Neural crest cell (in vitro differentiated cells): ENCODE measurements around the gene IL12B. TPM values are rescaled to one million over a fixed set of nuclear protein-coding genes. Genes with fewer than 3 reads are reported as not detected.
A peak's percentile ranks its signal among the peaks of the same experiment; 100 is the strongest.
"Not testable (repeated sequence)": the region's sequence is repeated elsewhere in the genome, so short reads cannot be mapped to it uniquely, and the experiment has no call there.

ENCODE experiments used
- DNase-seq: peaks from one replicate; pipeline ENCODE4 v3.0.0; 2021; ENCODE audit warnings: low read depth, mixed read lengths, low spot score
- H3K27ac Mint-ChIP-seq: one replicate; pipeline ENCODE4 v1.8.0; 2021; ENCODE audit warnings: mild to moderate bottlenecking, mixed read lengths; ENCODE audit not compliant: unreplicated experiment
- H3K27me3 Mint-ChIP-seq: 2 replicates; pipeline ENCODE4 v1.8.0; 2021; ENCODE audit warnings: low read depth, mild to moderate bottlenecking, mixed read lengths
- H3K36me3 Mint-ChIP-seq: 2 replicates; pipeline ENCODE4 v1.8.0; 2021; ENCODE audit warnings: low read depth, mild to moderate bottlenecking, mixed read lengths
- H3K4me1 Mint-ChIP-seq: 2 replicates; pipeline ENCODE4 v1.8.0; 2021; ENCODE audit warnings: mixed read lengths
- H3K4me3 Mint-ChIP-seq: one replicate; pipeline ENCODE4 v1.8.0; 2021; ENCODE audit warnings: mild to moderate bottlenecking, mixed read lengths
- H3K9me3 Mint-ChIP-seq: 2 replicates; pipeline ENCODE4 v1.8.0; 2021; ENCODE audit warnings: mixed read lengths
- total RNA-seq: library from RNA; stranded (reverse); gene quantifications from 2 replicates; pipeline ENCODE4 v1.2.1, GENCODE V29; 2021
- TF ChIP-seq, protein P1 (sequence below): fragments of 200-600 bp; sonication (generic); conservative IDR thresholded peaks from 2 replicates; pipeline ENCODE4 v1.5.0; 2021; ENCODE audit warnings: antibody characterized with exemption, mild to moderate bottlenecking

The IL12B gene
- total RNA-seq, 1 donor from 2014 or later: not detected

DNA sequence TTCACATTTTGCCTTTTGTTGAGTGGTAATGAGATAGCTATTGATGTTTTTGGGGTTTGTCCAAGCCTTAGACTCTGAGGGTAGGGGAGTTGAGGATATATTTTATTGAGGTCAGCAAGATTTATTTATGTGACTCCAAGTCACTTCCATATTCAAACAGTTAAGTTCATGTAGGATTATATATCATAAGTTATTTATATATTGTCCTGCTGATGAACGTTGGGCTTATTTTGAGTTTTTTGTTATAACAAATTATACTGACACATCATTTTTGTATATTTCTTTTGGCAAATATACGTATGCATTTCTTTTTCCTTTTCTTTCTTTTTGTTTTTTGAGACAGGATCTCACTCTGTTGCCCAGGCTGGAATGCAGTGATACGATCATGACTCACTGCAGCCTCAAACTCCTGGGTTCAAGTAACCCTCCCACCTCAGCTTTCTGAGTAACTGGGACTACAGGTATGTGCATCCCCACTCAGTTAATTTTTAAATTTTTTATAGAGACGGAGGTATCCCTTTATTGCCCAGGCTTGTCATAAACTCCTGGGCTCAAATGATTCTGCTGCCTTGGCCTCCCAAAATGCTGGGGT is 23.5 kb upstream of the IL12B start:
- peaks cover 34% of the 10 kb centered on the region for H3K27me3 Mint-ChIP-seq
- no peak overlapping the region for H3K4me3 Mint-ChIP-seq
- no peak for DNase-seq
- H3K27ac Mint-ChIP-seq: no peak overlapping the region
- no peaks in the 10 kb centered on the region for H3K4me1 Mint-ChIP-seq
- no peaks in the 10 kb centered on the region for H3K36me3 Mint-ChIP-seq
- peaks cover 6% of the 10 kb centered on the region for H3K9me3 Mint-ChIP-seq
- TF ChIP-seq, protein P1, sequence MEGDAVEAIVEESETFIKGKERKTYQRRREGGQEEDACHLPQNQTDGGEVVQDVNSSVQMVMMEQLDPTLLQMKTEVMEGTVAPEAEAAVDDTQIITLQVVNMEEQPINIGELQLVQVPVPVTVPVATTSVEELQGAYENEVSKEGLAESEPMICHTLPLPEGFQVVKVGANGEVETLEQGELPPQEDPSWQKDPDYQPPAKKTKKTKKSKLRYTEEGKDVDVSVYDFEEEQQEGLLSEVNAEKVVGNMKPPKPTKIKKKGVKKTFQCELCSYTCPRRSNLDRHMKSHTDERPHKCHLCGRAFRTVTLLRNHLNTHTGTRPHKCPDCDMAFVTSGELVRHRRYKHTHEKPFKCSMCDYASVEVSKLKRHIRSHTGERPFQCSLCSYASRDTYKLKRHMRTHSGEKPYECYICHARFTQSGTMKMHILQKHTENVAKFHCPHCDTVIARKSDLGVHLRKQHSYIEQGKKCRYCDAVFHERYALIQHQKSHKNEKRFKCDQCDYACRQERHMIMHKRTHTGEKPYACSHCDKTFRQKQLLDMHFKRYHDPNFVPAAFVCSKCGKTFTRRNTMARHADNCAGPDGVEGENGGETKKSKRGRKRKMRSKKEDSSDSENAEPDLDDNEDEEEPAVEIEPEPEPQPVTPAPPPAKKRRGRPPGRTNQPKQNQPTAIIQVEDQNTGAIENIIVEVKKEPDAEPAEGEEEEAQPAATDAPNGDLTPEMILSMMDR: no peak

DNA sequence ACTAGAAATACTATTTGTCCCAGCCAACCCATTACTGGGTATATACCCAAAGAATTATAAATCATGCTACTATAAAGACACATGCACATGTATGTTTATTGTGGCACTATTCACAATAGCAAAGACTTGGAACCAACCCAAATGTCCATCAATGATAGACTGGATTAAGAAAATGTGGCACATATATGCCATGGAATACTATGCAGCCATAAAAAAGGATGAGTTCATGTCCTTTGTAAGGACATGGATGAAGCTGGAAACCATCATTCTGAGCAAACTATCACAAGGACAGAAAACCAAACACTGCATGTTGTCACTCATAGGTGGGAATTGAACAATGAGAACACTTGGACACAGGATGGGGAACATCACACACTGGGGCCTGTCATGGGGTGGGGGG is 20.4 kb upstream of the IL12B start:
- not testable (repeated sequence) for H3K4me1 Mint-ChIP-seq, DNase-seq, H3K36me3 Mint-ChIP-seq, H3K9me3 Mint-ChIP-seq, H3K27ac Mint-ChIP-seq, H3K4me3 Mint-ChIP-seq
- peaks cover 34% of the 10 kb centered on the region for H3K27me3 Mint-ChIP-seq

DNA sequence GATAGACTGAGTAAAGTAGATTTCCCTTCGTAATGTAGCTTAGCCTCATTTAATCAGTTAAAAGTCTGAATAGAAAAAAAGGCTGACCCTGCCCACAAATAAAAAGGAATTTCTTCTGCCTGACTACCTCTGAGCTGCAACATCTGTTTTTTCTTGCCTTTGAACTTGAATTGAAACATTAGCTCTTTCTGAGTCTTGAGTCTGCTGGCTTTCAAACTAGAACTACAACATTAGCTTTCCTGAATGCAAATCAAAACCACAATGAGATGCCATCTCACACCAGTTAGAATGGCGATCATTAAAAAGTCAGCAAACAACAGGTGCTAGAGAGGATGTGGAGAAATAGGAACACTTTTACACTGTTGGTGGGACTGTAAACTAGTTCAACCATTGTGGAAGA is 19.9 kb upstream of the IL12B start:
- H3K4me3 Mint-ChIP-seq, DNase-seq, H3K27ac Mint-ChIP-seq, H3K36me3 Mint-ChIP-seq, H3K4me1 Mint-ChIP-seq, H3K9me3 Mint-ChIP-seq: not testable (repeated sequence)
- H3K27me3 Mint-ChIP-seq: peaks cover 34% of the 10 kb centered on the region

DNA sequence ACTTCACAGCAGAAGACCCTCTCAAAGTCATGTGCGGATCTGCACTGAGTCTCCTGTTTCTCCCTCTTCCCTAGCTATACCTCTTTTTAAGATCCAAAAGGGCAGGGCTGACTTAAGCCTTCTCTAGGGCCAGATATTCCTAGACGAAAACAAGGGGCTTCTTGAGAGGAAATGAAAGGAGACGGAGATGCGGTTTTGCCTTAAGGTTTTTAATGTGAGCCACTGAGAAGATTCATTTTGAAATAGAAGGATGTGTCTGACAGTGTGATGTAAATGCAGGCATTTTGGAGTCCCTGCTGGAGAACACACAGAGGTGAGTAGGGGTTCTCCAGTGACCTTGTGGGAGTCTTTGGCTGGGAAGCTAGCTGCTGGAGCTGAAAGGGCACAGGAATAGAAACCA is 15.6 kb upstream of the IL12B start:
- TF ChIP-seq, protein P1: no peak
- peaks cover 11% of the 10 kb centered on the region for H3K9me3 Mint-ChIP-seq
- H3K4me3 Mint-ChIP-seq: no peak overlapping the region
- DNase-seq: no peak
- H3K27ac Mint-ChIP-seq: peak overlapping the region; percentile 12
- no peaks in the 10 kb centered on the region for H3K4me1 Mint-ChIP-seq
- peaks cover 15% of the 10 kb centered on the region for H3K27me3 Mint-ChIP-seq
- H3K36me3 Mint-ChIP-seq: no peaks in the 10 kb centered on the region

DNA sequence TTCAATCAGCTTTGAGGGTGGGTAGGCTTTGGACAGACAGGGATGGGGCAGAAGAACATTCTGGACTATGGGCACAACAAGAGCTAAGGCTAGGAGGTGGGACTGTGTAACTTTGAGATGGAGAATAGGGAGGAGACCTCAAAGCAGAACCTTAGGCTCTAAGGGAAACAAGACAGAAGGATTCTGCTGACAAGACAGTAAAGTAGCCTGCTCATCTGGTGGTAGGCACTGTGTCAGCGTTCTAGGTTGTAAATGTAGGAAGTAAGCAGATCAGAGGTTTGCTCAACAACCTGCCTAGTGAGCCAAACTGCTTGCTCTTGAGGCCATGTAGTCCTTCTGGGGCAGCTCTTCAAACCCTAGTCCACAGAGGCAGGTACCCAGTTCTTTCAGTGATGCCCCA is 15.0 kb upstream of the IL12B start:
- DNase-seq: no peak
- Mint-ChIP-seq H3K4me3 (no peak overlapping the region), H3K27me3 (peaks cover 13% of the 10 kb centered on the region), H3K36me3 (no peaks in the 10 kb centered on the region), H3K4me1 (no peaks in the 10 kb centered on the region), H3K27ac (no peak overlapping the region), H3K9me3 (peaks cover 11% of the 10 kb centered on the region)
- TF ChIP-seq, protein P1: no peak

DNA sequence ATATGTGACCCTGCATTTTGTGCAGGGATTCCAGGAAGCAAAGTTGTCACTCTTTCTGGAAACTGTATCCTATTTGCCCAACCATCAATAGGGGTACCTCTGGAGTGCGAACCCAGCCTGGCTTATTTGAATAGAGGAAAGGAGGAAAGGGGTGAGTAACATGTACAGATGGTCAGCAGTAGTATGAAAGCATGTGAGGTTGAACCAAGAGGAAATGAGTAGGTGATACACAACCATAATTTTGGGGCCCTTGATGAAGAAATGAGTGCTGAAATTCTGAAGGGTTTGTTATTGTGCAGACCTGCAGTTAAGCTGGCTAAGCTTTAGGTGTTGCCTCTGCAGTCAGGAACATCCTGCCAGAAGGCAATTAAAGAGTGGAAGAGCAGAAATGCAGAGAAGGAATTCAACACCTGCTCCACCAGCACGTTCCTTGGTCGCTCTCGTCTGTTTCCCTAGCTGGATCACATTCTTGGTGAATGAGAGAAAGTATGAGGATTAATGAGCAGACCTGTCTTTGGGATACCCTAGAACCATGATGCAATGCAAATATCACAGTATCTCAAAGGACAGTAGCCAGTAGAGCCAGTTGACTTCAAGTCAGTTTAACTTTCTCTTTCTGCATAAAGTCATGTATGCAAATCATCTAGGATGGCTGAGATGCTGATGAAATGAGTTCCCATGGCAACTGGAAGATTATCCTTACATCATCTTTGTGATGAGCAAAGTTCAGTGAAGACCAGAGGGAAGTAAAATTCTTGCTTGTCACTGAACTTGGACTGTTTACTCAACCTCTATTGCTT is 13.2 kb upstream of the IL12B start:
- H3K9me3 Mint-ChIP-seq: peaks cover 5% of the 10 kb centered on the region
- H3K4me3 Mint-ChIP-seq: no peak overlapping the region
- H3K27me3 Mint-ChIP-seq: peaks cover 2% of the 10 kb centered on the region
- no peak for DNase-seq
- no peaks in the 10 kb centered on the region for H3K4me1 Mint-ChIP-seq
- no peaks in the 10 kb centered on the region for H3K36me3 Mint-ChIP-seq
- no peak overlapping the region for H3K27ac Mint-ChIP-seq
- TF ChIP-seq, protein P1: no peak
